Measurements from ENCODE around the gene KIAA2012.

- TF ChIP-seq, protein P1, sequence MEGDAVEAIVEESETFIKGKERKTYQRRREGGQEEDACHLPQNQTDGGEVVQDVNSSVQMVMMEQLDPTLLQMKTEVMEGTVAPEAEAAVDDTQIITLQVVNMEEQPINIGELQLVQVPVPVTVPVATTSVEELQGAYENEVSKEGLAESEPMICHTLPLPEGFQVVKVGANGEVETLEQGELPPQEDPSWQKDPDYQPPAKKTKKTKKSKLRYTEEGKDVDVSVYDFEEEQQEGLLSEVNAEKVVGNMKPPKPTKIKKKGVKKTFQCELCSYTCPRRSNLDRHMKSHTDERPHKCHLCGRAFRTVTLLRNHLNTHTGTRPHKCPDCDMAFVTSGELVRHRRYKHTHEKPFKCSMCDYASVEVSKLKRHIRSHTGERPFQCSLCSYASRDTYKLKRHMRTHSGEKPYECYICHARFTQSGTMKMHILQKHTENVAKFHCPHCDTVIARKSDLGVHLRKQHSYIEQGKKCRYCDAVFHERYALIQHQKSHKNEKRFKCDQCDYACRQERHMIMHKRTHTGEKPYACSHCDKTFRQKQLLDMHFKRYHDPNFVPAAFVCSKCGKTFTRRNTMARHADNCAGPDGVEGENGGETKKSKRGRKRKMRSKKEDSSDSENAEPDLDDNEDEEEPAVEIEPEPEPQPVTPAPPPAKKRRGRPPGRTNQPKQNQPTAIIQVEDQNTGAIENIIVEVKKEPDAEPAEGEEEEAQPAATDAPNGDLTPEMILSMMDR (IDR thresholded peaks at IDR 0.05) = no peak
- TF ChIP-seq EZH2 (IDR thresholded peaks at IDR 0.05; ENCODE audit: borderline replicate concordance, insufficient read depth, low read depth, low read length, poor library complexity, severe bottlenecking) = no peak
Observed at GRCh38 chr2:202114291-202114690, 41.2 kb downstream of the KIAA2012 start.

Measured in B cell (primary cell).